Loucy (cell line): ENCODE results near the gene TTC12.

Experiments used
- H2AFZ ChIP-seq: fragments of 200-600 bp; sonication (generic); 2 replicates; pipeline ENCODE4 v1.6.0; 2016; ENCODE audit warnings: antibody characterized with exemption, mild to moderate bottlenecking, low read length, moderate library complexity
- H3F3A ChIP-seq: fragments of 200-600 bp; 2 replicates; pipeline ENCODE4 v1.6.0; 2016; ENCODE audit warnings: antibody characterized with exemption, low read depth, mild to moderate bottlenecking
- H3K27me3 ChIP-seq: fragments of 200-600 bp; sonication (generic); 2 replicates; pipeline ENCODE4 v1.6.1; 2014; ENCODE audit warnings: low read length, mild to moderate bottlenecking; ENCODE audit not compliant: insufficient read depth, poor library complexity, severe bottlenecking
- H3K36me3 ChIP-seq: fragments of 200-600 bp; sonication (generic); 2 replicates; pipeline ENCODE4 v1.6.1; 2016; ENCODE audit warnings: low read length; ENCODE audit not compliant: insufficient read depth
- H3K4me1 ChIP-seq: fragments of 200-600 bp; sonication (generic); 2 replicates; pipeline ENCODE4 v1.5.1; 2014; ENCODE audit warnings: low read length, mild to moderate bottlenecking; ENCODE audit not compliant: insufficient read depth, poor library complexity, severe bottlenecking
- H3K4me2 ChIP-seq: fragments of 200-600 bp; sonication (generic); 2 replicates; pipeline ENCODE4 v1.6.0; 2014; ENCODE audit warnings: antibody characterized with exemption, low read length, low read depth, mild to moderate bottlenecking; ENCODE audit not compliant: poor library complexity, severe bottlenecking
- H3K4me3 ChIP-seq: fragments of 200-600 bp; sonication (generic); 2 replicates; pipeline ENCODE4 v1.5.1; 2014; ENCODE audit warnings: low read length, mild to moderate bottlenecking, mixed read lengths; ENCODE audit not compliant: poor library complexity, severe bottlenecking
- H3K79me2 ChIP-seq: fragments of 200-600 bp; sonication (generic); 2 replicates; pipeline ENCODE4 v1.6.1; 2014; ENCODE audit warnings: low read length; ENCODE audit not compliant: insufficient read depth
- H3K9ac ChIP-seq: fragments of 200-600 bp; sonication (generic); 2 replicates; pipeline ENCODE4 v1.6.0; 2014; ENCODE audit warnings: mild to moderate bottlenecking, low read depth, low read length, moderate library complexity; ENCODE audit not compliant: poor library complexity, severe bottlenecking
- H3K9me2 ChIP-seq: fragments of 200-600 bp; sonication (generic); replicated peaks from 2 replicates; pipeline ENCODE4 v1.6.1; 2016; ENCODE audit warnings: low read depth, low read length, mixed read lengths
- H3K9me3 ChIP-seq: fragments of 200-600 bp; sonication (generic); 2 replicates; pipeline ENCODE4 v1.6.1; 2014; ENCODE audit warnings: mild to moderate bottlenecking, antibody characterized with exemption, low read length, low read depth; ENCODE audit not compliant: insufficient read depth
- H4K20me1 ChIP-seq: fragments of 200-600 bp; sonication (generic); 2 replicates; pipeline ENCODE4 v1.6.0; 2014; ENCODE audit warnings: antibody characterized with exemption, low read length, mild to moderate bottlenecking; ENCODE audit not compliant: insufficient read depth, poor library complexity, severe bottlenecking
- CTCF ChIP-seq: fragments of 200-600 bp; sonication (generic); conservative IDR thresholded peaks from 2 replicates; pipeline ENCODE4 v1.5.1; 2014; ENCODE audit warnings: mild to moderate bottlenecking, antibody characterized with exemption, low read length
- EZH2phosphoT487 ChIP-seq: fragments of 200-600 bp; IDR thresholded peaks from 2 replicates; pipeline ENCODE4 v1.6.1; 2018; ENCODE audit warnings: antibody characterized with exemption, mild to moderate bottlenecking, moderate library complexity, borderline replicate concordance

The TTC12 gene

GRCh38 chr11:113409526-113409925 lies 95.1 kb downstream of the TTC12 start:
- no peaks in the 10 kb centered on the region for H4K20me1 ChIP-seq
- H3K9me3 ChIP-seq: peaks cover 4% of the 10 kb centered on the region; the same call in 1 of the 2 replicates
- no peak overlapping the region for H3K4me2 ChIP-seq
- H3K27me3 ChIP-seq: no peaks in the 10 kb centered on the region
- no peaks in the 10 kb centered on the region for H3F3A ChIP-seq
- H3K9me2 ChIP-seq: no peaks in the 10 kb centered on the region
- no peaks in the 10 kb centered on the region for H3K36me3 ChIP-seq
- TF ChIP-seq CTCF (no peak), EZH2phosphoT487 (no peak)
- H3K4me3 ChIP-seq: no peak overlapping the region
- H3K79me2 ChIP-seq: no peaks in the 10 kb centered on the region
- no peak overlapping the region for H3K9ac ChIP-seq
- no peak overlapping the region for H2AFZ ChIP-seq
- no peaks in the 10 kb centered on the region for H3K4me1 ChIP-seq

- Histone ChIP-seq H3K9ac (no peak overlapping the region), H3K9me3 (peaks cover 4% of the 10 kb centered on the region; the same call in 1 of the 2 replicates), H3K36me3 (no peaks in the 10 kb centered on the region), H3F3A (no peaks in the 10 kb centered on the region), H3K79me2 (no peaks in the 10 kb centered on the region), H2AFZ (no peak overlapping the region), H3K4me1 (no peaks in the 10 kb centered on the region), H3K9me2 (no peaks in the 10 kb centered on the region), H3K4me2 (no peak overlapping the region), H3K27me3 (no peaks in the 10 kb centered on the region), H3K4me3 (no peak overlapping the region), H4K20me1 (no peaks in the 10 kb centered on the region)
- TF ChIP-seq EZH2phosphoT487 (no peak), CTCF (no peak)
These were observed 96.2 kb downstream of the TTC12 start for GRCh38 chr11:113410414-113411135.

- Histone ChIP-seq H3K9me2 (no peaks in the 10 kb centered on the region), H3K79me2 (no peaks in the 10 kb centered on the region), H3K4me1 (no peaks in the 10 kb centered on the region), H3K9me3 (peaks cover 4% of the 10 kb centered on the region; the same call in 1 of the 2 replicates), H3K4me3 (no peak overlapping the region), H4K20me1 (no peaks in the 10 kb centered on the region), H3K4me2 (no peak overlapping the region), H3K27me3 (no peaks in the 10 kb centered on the region), H3K36me3 (no peaks in the 10 kb centered on the region), H2AFZ (no peak overlapping the region), H3F3A (no peaks in the 10 kb centered on the region), H3K9ac (no peak overlapping the region)
- TF ChIP-seq EZH2phosphoT487: no peak
- no peak for TF ChIP-seq CTCF
These were observed 97.2 kb downstream of the TTC12 start for GRCh38 chr11:113411536-113411935.
